Smooth muscle cell (in vitro differentiated cells): Measurements from ENCODE around the gene KIFC3. TPM values are rescaled to one million over a fixed set of nuclear protein-coding genes. Genes with fewer than 3 reads are reported as not detected.

ENCODE experiments used
- DNase-seq: peaks from one replicate; lab custom pipeline; 2025; ENCODE audit not compliant: unreplicated experiment; lab: John Stamatoyannopoulos, UW
- H2AFZ ChIP-seq: fragments of 200-600 bp; sonication (generic); 2 replicates; pipeline ENCODE4 v1.6.0; 2016; ENCODE audit warnings: antibody characterized with exemption, low read depth, mild to moderate bottlenecking
- H3F3A ChIP-seq: fragments of 200-600 bp; sonication (generic); 2 replicates; pipeline ENCODE4 v1.6.0; 2017; ENCODE audit warnings: antibody characterized with exemption, low read depth
- H3K27ac ChIP-seq: fragments of 200-600 bp; sonication (generic); 2 replicates; pipeline ENCODE4 v1.5.1; 2016; ENCODE audit warnings: low read depth, mild to moderate bottlenecking
- H3K27me3 ChIP-seq: fragments of 200-600 bp; sonication (generic); 2 replicates; pipeline ENCODE4 v1.6.1; 2016; ENCODE audit warnings: low read depth, mild to moderate bottlenecking
- H3K36me3 ChIP-seq: fragments of 200-600 bp; sonication (generic); 2 replicates; pipeline ENCODE4 v1.5.1; 2016; ENCODE audit warnings: low read depth
- H3K4me1 ChIP-seq: fragments of 200-600 bp; sonication (generic); 2 replicates; pipeline ENCODE4 v1.5.1; 2016; ENCODE audit warnings: low read depth
- H3K4me2 ChIP-seq: fragments of 200-600 bp; sonication (generic); 2 replicates; pipeline ENCODE4 v1.6.0; 2016; ENCODE audit warnings: mild to moderate bottlenecking
- H3K4me3 ChIP-seq: fragments of 200-600 bp; sonication (generic); 2 replicates; pipeline ENCODE4 v1.5.1; 2016; ENCODE audit warnings: mild to moderate bottlenecking
- H3K79me2 ChIP-seq: fragments of 200-600 bp; sonication (generic); 2 replicates; pipeline ENCODE4 v1.6.0; 2016; ENCODE audit warnings: low read depth, mild to moderate bottlenecking
- H3K9ac ChIP-seq: fragments of 200-600 bp; sonication (generic); 2 replicates; pipeline ENCODE4 v1.6.0; 2016; ENCODE audit warnings: low read depth
- H3K9me3 ChIP-seq: fragments of 200-600 bp; sonication (generic); replicated peaks from 2 replicates; pipeline ENCODE4 v1.5.1; 2016; ENCODE audit warnings: low read depth
- H4K20me1 ChIP-seq: fragments of 200-600 bp; sonication (generic); 2 replicates; pipeline ENCODE4 v1.6.0; 2016; ENCODE audit warnings: low read depth
- WGBS: methylation state at CpG from one replicate; pipeline ENCODE4 v1.1.7; 2016; ENCODE audit warnings: low lambda C conversion rate; 5-methylcytosine and 5-hydroxymethylcytosine counted together
- polyA plus RNA-seq: library from polyadenylated mRNA; unstranded; fragments of >200 nt; fragmentation: Nextera tagmentation; extraction: Ambion mirVana; gene quantifications from 2 replicates; pipeline ENCODE4 v1.2.1, GENCODE V29; 2016
- total RNA-seq: library from RNA; depleted of rRNA; stranded (reverse); fragments of >200 nt; gene quantifications from 2 replicates; pipeline ENCODE4 v1.2.3, GENCODE V29; 2014
- TF ChIP-seq, protein P1 (sequence below): fragments of 200-600 bp; sonication (generic); IDR thresholded peaks from 2 replicates; pipeline ENCODE4 v1.5.1; 2017; ENCODE audit warnings: borderline replicate concordance, mild to moderate bottlenecking, antibody characterized with exemption; ENCODE audit not compliant: insufficient read depth, poor library complexity, severe bottlenecking

The KIFC3 gene
- total and polyA plus RNA-seq, 2 experiments from 2014 or later, result 30.6 to 50.2 TPM

DNA sequence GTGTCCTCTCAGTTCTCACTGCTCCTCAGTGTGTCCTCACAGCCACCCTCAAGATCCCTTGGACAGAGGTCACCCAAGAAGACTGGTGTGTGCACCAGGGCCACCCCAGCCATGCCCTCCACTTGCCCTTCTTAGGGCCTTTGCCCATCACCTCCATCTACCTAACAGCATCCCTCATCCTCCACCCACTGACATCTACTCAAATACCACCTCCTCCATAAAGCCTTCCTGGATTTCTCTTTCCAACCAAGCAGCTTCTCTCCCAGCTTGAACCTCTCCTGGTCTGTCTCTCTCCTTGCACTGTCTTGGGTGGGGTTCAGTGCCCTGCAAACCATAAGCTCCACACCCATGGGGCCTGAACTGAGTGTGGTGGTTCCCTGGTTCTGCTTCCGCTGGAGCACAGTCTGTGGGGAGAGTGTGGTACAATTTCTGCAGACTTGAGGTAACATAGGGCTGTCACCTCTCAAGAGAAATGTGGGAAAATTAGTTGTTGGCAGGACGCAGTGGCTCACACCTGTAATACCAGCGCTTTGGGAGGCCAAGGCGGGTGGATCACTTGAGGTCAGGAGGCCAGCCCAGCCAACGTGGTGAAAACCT, 52.3 kb downstream of the KIFC3 start:
- H2AFZ ChIP-seq, result no peak overlapping the region
- H3F3A ChIP-seq, result no peaks in the 10 kb centered on the region
- H3K36me3 ChIP-seq, result no peaks in the 10 kb centered on the region
- H3K79me2 ChIP-seq, result no peaks in the 10 kb centered on the region
- 93% methylated on average over 5 of the region's 5 CpGs for WGBS
- H3K4me2 ChIP-seq, result no peak overlapping the region
- no peak overlapping the region for H3K27ac ChIP-seq
- TF ChIP-seq, protein P1, sequence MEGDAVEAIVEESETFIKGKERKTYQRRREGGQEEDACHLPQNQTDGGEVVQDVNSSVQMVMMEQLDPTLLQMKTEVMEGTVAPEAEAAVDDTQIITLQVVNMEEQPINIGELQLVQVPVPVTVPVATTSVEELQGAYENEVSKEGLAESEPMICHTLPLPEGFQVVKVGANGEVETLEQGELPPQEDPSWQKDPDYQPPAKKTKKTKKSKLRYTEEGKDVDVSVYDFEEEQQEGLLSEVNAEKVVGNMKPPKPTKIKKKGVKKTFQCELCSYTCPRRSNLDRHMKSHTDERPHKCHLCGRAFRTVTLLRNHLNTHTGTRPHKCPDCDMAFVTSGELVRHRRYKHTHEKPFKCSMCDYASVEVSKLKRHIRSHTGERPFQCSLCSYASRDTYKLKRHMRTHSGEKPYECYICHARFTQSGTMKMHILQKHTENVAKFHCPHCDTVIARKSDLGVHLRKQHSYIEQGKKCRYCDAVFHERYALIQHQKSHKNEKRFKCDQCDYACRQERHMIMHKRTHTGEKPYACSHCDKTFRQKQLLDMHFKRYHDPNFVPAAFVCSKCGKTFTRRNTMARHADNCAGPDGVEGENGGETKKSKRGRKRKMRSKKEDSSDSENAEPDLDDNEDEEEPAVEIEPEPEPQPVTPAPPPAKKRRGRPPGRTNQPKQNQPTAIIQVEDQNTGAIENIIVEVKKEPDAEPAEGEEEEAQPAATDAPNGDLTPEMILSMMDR, result no peak
- H3K27me3 ChIP-seq, result no peaks in the 10 kb centered on the region
- no peaks in the 10 kb centered on the region for H3K4me1 ChIP-seq
- no peaks in the 10 kb centered on the region for H3K9me3 ChIP-seq
- no peak for DNase-seq
- no peaks in the 10 kb centered on the region for H4K20me1 ChIP-seq
- no peak overlapping the region for H3K4me3 ChIP-seq
- no peak overlapping the region for H3K9ac ChIP-seq

DNA sequence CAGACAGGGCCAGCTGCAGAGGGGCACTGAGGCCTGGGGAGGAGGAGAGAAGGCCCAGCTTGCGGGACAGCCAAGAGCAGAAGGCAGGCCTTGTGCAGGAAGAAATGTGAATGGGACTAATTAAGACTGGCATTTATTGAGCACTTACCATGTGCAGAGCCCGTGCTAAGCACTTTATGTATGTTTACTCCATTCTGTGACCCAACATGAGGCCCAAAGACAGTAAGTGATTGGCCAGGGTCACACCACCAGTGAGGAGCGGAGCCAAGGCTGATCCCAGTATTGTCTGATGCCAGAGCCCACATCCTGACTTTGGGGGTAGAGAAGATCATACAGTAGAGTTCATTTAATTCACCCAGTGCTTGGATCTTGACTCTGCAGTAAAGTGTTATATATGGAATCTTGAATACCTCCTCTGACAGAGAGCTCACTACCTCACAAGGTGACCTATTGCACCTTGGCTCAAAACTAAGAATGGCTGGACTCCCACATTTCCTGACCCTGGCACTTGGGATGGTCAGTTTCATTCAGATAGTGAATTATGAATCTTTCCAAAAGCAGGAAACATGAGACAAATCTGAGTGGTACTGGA, 53.1 kb downstream of the KIFC3 start:
- WGBS, result 73% methylated on average over 3 of the region's 3 CpGs
- TF ChIP-seq, protein P1, result no peak
- DNase-seq, result no peak
- H2AFZ ChIP-seq, result no peak overlapping the region
- no peaks in the 10 kb centered on the region for H4K20me1 ChIP-seq
- no peaks in the 10 kb centered on the region for H3F3A ChIP-seq
- H3K27ac ChIP-seq, result no peak overlapping the region
- H3K4me1 ChIP-seq, result no peaks in the 10 kb centered on the region
- no peaks in the 10 kb centered on the region for H3K36me3 ChIP-seq
- H3K9me3 ChIP-seq, result no peaks in the 10 kb centered on the region
- H3K27me3 ChIP-seq, result no peaks in the 10 kb centered on the region
- no peak overlapping the region for H3K4me2 ChIP-seq
- no peak overlapping the region for H3K9ac ChIP-seq
- H3K4me3 ChIP-seq, result no peak overlapping the region
- H3K79me2 ChIP-seq, result no peaks in the 10 kb centered on the region

DNA sequence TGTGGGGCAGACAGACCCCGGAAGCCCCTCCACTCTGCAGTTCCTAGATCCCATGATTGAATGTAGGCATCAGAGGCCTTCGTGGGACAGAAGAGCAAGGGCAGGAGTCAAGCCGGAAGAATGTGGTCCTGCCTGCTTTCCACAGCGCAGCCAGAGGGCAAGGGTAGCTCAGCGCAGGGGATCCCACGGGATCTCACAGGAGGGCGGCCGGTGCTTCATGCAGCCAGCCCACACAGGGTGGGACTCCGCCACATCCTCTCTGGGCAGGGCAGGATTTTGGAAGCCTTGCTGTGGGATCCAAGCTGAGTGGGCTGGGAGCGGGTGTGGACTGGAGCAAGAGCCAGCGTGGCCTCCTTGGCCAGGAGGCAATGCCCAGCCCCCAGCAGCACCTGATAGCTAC, 53.7 kb downstream of the KIFC3 start:
- H3K9ac ChIP-seq, result no peak overlapping the region
- no peak overlapping the region for H3K4me2 ChIP-seq
- TF ChIP-seq, protein P1, result no peak
- no peaks in the 10 kb centered on the region for H4K20me1 ChIP-seq
- no peaks in the 10 kb centered on the region for H3F3A ChIP-seq
- DNase-seq, result no peak
- H3K9me3 ChIP-seq, result no peaks in the 10 kb centered on the region
- no peaks in the 10 kb centered on the region for H3K36me3 ChIP-seq
- H3K4me3 ChIP-seq, result no peak overlapping the region
- H3K79me2 ChIP-seq, result no peaks in the 10 kb centered on the region
- no peak overlapping the region for H3K27ac ChIP-seq
- 75% methylated on average over 11 of the region's 11 CpGs for WGBS
- no peak overlapping the region for H2AFZ ChIP-seq
- no peaks in the 10 kb centered on the region for H3K4me1 ChIP-seq
- H3K27me3 ChIP-seq, result no peaks in the 10 kb centered on the region

DNA sequence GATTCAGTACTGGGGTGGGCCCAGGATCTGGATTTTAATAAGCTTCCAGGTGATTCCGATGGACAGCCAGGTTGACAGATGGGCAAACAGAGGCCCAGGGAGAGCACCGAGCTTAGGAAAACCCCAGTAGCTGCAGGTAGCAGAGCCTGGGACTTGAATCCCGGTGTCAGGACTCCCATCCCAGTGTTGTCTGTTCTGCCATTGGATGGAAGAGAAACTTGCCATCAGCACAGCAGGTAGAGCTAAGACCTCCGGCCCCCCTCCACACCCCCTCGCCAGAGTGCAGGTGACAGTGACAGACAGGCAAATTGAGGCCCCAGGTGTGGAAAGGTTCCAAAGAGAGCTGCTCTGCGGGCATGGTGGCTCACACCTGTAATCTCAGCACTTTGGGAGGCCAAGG, 54.3 kb downstream of the KIFC3 start:
- Histone ChIP-seq H3K4me3 (no peak overlapping the region), H3K27me3 (no peaks in the 10 kb centered on the region), H3K4me1 (no peaks in the 10 kb centered on the region), H3K9me3 (no peaks in the 10 kb centered on the region), H3K4me2 (no peak overlapping the region), H3K27ac (no peak overlapping the region), H3K79me2 (no peaks in the 10 kb centered on the region), H3F3A (no peaks in the 10 kb centered on the region), H2AFZ (no peak overlapping the region), H3K36me3 (no peaks in the 10 kb centered on the region), H4K20me1 (no peaks in the 10 kb centered on the region), H3K9ac (no peak overlapping the region)
- no peak for DNase-seq
- WGBS, result 95% methylated on average over 6 of the region's 6 CpGs
- TF ChIP-seq, protein P1, result no peak
